GM11168 (cell line): ENCODE measurements around the gene ZIC1.

Experiments used
- in situ Hi-C: fragments of 300-500 bp; cut with MboI; formaldehyde crosslinking; loops from one replicate; pipeline ENCODE4 v1.12.0; 2022; ENCODE audit warnings: low sequenced_read_pairs; ENCODE audit not compliant: unreplicated experiment

ZIC1 gene

DNA sequence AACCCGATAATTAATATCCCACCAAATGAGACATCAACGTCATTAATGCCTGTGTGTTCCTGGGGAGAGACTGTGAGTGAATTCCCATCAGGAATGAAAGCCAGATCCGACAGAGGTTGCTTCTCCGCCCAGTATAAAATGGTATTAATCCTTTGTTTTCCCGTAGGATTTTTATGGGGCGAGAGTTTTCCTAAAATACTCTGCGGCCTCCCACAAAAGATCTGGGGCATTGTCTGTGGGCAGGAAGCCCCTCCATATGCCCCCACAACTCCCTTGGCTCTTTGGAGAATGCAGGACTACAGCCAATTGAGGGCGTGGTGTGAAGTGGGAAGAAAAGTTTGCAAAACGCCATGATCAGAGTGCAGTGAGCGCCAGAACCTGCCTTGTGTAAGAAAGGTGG is 29.5 kb upstream of the ZIC1 start:
- in situ Hi-C loops: no loop called here

DNA sequence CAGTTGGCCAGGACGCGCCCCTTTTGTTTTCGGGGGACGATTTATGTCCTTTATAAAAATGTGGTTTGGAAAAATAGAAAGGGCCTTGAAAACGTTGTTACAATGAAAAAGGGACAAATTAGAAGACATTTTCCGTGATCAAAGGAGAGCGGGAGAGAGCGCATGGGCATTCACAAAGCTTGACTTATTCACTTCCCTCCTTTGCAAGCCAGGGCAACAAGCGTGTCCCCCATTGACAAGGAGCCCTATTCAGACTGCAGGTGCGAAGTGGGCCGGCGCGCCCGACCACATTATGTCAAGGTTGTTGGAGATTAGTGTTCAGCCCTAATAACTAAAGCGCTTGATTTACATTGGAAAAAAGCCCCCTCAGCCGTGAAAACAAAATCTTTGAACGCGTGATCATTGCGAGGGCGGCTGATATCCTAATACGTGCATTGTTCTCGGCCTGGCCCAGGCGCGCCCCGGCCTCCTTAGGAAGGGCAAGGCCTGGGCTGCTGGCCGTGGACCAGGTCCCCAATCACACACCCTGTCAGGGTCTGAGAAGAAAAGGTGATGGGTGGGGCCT is 28.7 kb upstream of the ZIC1 start:
- in situ Hi-C loops: no loop called here

DNA sequence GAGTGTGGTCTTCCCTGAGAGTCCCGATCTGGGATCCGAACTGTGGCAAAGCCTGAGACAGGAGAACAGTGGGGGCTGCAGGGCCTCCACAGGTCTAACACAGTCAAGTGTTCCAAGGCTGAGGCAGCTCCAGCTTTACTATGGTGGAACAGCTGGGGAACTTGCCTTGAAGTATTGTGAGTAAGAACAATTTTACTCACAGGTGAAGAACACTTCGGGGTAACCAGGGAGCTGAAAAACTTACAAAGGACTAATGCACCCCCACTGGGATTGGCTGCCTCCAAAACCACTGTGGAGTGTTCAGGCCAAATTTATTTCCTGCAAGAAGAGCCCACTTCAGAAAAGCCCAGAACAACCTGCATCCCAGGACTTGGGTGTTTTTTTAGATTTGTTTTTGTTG is 28.2 kb upstream of the ZIC1 start:
- in situ Hi-C loops: no loop called here

DNA sequence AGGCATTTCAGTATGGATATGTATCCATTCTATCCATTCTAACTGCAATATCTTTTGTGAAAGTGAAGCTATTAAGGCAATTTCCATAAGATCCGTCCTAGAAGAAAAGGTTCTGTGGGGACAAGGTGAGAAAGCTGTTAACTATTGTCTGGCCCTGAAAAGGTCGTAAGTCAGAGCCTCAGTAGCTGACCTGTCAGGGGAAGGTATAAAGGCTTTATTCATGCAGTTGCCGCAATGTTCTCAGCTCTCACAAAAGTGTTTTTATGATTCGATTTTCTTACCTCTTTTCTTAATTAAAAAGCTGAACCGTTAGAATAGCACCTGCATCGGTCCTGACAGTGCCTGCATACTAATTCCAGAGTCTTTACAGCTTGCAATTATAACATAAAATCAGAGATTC is 27.6 kb upstream of the ZIC1 start:
- in situ Hi-C loops: no loop called here

DNA sequence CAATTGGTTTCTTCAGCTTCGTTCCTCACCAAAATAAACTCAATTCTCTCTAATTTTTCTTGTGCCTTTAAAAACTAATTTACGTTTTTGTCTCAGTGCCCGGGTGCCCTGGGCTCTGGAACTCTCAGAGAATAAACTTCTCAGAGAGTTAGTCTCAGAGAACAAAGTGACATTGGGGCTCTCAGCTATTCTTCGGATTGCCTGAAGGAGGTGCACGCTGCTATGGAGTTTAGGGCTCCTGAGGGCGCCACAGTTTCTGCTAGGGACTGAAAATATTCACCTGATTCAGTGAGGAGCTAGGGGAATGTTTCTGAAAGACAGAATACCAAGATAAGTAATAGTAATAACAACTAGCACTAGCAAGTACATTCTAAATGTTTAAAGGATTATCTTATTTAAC is 25.5 kb upstream of the ZIC1 start:
- in situ Hi-C loops: no loop called here

DNA sequence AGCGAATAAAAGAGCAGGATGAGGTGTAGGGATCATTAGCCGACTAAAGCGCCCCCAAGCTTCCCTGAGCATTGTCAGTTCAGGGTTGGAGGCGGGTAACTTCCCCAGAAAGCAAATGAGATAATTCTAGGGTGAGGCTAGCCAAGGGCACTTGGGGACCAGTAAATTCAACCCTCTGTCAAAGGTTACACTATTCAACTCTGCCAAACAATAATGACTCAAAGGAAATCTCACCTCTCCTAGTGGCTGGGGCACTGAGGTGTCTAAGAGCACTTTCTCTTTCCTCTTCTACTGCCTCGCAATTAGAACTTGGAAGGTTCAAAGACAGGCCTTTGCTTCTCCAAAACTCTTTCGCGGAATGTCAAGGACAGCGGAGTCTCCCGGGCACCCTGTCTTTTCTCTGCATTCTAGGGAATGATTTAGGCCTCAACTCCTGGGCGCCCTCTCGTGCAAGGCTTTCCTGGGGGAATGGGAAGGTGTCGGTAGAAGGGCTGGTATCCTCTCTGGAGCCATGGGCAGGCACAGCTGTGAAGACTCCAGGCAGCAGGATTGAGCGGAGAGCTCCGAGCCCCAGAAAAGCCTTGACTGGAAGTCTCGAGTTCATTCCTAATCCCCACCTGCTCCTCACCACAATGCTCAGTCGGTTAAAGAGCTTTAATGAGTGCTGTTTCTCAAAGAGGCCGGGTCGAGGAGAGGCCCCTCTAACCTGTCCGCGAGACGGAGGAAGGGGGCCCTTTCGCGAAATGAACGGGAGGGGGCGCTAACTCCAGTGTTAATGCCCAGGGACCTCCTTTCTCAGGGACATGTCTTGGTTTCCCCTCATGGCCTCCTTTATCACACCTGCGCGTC is 24.7 kb upstream of the ZIC1 start:
- in situ Hi-C loops: no loop called here

DNA sequence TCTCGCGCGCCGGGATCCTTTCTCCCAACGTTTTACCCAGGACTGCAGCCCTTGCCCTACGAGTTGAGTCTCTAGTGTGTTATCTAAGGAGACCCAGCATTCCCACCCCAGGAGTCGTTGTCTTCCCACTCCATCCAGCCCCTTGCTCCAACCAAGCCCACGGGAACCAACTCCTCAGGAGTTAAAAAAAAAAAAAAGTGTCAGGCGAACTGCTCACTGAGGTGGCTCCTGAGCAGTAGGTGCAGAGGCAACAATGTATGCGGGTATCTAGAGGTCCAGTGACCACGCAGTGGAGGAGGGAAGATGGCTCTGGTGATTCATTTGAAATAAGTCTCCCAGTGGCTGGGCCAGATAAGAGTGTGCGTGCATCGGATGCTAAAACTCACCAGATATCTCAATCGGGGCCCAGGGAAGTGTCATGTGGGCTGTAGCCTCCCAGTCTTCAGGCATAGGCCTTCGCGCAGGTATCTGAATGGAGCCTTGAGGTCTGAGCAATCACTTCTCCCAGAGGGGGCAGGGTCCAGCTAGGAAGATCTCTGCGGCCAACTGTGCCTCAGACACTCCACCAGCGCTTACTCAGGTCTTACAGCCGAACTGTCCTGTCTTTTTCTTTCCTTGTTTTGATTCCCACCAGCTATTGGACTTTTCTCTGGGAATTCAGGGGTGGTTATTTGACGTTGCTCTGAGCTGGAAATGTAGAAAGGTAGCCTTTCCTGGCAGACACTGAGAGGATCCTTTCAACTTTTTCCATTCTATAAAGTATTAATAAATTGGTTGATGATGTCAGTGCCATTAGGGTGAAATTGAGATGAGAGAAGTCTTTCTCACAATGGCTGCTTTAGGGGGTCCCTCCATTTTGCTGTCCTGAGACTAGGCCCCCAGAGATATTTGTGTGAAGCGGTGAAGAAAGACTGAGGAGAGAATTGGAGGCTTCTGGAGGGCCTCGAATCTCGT is 23.8 kb upstream of the ZIC1 start:
- in situ Hi-C loops: no loop called here

DNA sequence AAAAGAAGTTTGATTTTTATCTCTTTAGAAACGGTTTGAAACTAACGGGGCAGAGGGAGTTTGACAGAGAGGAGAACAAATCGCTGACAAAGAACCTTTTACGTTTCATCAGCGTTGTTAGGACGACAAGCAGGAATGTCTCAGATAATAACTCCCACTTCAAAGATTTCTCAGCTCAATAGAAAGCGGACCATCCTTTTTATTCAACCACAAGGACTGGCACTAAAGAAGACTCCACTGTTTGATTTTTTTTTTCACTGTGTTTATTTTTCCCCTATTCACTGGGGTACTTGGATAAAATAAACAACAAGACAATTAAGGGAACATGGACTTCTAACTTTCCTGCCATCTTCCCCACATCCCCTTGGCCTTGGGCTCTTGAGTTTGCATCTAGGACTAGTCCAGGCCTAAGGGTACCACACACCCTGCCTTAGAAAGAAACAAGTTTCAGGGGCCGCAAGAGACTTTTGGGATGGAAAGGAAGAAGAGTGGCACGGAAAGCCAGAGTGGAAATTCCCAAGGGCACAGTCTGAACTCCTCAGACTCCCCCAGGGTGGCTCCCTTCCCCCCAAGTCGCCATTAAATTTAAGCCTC is 21.8 kb upstream of the ZIC1 start:
- in situ Hi-C loops: no loop called here

DNA sequence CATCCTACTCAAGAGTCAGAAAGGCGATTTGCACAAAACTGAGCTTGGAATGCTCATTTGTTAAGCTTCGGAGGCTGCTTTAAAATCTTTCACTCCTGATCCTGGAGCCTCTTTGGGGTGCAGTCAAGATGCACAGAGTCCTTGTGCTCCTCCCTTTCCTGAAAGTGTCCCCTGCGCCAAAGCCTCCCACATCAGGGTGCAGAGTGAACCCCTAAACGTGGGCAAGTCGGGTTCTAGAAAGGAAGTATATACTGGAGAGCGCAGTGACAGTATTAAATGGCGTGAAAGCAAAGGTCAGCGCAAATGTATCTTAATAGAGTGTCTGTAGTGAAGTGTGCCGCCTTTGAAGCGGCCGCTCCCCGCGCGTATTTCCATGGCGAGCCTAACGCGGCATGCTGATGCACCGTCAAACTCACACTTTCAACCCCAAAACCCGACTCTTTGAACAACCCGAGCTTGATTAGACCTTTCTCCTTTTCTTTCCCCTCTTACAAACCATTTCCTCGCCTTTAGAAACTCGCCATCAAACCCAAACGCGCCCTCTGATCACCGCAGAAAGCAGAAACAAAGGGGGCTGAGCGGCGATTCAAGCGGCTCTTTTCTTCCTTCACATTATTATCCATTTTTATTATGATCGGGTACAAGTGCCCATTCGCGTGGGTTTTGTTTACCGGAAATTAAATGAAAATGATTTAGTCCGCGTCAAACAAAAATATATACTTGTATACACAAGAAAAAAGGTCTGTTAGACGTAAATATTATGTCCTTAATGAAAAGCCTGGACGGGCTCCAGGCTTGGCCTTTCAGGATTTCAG is 21.1 kb upstream of the ZIC1 start:
- in situ Hi-C loops: no loop called here

DNA sequence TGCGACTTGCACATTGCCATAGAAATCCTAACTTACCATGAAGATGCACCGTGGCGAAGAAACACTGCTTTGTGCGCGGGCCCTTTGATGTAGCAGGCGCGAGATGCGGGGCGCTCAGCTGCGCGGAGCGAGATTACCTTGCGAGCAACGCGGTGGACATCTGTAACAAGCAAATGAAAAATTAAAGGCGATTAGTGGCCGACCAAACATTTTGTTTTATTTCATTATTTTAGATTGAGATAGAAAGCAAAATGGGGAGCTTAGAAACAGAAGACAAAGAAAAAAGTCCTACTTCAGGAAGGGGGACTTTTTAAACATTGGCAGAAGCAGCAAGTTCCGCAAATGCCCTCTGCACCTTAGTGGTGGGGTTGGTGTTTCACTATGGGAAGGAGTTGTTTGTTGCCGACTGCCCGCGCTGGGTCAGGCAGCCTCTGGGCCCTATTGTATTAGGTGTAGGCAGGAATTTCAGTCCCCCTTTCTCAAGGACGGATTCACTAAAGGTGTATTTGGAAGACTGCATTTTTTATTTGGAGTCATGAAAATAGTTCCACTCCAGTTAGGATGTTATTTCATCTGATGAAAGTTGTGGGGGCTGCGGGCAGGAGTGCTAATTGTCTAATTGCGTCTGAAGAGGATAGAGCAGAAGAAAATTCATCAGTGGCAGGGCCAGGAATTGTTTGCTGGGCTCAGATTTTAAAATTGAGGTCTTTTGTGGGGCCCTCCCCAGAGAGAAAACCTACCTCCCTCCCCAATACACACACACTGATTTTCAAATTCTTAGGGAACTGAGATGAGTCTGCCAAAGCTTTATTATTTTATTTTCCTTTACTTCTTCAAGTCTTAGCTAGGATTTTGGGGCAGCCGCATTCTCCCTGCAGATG is 20.2 kb upstream of the ZIC1 start:
- in situ Hi-C loops: no loop called here

DNA sequence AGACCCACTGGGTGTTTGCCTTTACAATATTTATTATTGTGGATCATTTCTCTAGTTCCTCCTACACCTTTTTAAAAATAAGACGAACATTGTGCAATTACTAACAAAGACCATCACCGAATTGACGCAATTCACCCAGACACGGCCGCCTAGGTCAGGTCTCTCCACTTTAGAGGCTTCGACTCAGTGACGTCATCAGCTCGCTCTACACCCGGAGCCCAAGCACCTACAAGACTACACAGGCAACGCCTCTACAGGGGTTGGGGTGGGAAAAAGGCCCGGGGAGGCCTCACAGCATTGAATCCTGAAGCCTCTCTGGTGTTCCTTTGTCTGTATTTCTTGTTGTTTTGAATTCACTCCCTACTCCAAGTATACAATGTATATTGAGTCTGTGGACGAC is 19.4 kb upstream of the ZIC1 start:
- in situ Hi-C loops: no loop called here

DNA sequence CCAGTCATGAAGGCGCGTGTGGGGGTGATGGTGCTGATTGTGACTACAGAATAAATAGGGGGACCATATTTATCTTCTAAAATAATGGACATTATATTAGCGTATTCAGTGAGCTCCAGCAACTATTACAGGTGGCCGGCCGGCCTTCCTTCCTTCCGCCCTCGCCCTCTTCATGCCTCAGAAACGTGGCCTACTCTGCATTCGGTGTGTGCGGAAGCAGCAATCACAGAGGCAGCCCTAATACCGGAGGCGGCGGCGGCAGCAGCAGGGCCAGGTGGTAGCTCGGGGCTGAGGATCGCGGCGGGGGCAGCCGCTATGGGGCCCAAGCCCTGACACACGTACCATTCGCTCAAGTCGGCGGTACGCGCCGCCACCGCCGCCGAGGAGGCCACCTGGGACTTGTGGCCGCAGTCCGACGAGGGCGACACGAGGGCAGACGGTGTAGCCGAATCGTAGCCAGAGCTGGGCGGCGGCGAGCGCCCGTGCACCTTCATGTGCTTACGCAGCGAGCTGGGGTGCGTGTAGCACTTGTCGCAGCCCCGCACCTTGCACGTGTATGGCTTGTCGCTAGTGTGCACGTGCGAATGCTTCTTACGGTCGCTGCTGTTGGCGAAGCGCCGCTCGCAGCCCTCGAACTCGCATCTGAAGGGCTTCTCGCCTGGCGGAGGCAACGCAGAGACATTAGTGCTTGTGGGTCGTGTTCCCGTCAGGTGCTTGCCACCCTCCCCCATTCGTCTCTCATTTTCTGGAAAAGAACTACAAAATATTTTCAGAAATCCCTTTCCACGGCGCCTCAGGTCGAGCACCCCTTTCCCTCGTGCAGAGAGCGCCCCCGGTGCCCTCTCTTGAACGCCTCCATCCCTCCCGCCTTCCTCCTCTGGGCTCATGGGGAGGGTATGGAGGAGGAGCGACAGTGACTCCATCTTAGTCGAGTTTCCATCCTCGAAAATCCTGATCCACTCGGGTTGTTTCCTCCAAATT is 18.3 kb upstream of the ZIC1 start:
- in situ Hi-C loops: no loop called here

DNA sequence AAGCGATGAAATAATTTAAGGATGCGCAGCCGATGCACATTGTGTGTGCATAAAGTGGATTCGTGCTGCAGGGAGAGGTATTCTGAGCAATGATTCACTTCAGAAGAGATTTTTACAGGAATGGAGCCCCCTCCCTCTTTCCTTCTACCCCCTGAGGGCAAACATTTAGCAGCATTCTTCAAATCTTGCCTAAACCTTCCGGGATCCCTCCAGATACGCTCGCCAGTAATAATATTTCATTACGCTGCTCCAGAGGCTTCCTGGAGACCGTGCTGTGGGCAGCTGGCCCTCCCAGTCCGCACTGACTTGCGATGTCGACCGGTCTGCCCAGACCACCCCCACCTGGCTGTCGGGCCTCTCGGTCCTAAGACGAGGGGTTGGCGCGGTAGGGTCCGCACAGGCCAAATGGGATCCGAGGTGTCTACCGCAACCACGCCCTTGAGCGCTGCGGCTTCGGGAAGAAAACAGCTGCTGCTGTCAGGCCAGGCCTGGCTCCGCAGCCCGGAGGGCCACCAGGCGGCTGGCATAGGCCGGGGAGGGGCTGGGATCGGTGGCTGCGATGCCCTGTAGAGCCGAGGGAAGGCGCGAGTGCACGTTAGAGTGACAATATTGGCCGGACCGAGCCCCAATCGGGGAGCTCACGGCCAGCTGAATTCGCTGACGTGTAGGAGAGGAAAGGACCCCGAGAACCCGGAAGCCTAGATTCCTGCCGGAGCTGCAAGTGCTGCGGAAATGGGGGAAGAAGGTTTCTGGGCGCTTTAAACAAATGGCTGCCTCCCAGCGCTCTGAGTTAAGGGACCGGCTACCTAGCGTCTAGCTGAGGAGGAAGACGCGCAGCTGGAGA is 17.2 kb upstream of the ZIC1 start:
- in situ Hi-C loops: no loop called here

DNA sequence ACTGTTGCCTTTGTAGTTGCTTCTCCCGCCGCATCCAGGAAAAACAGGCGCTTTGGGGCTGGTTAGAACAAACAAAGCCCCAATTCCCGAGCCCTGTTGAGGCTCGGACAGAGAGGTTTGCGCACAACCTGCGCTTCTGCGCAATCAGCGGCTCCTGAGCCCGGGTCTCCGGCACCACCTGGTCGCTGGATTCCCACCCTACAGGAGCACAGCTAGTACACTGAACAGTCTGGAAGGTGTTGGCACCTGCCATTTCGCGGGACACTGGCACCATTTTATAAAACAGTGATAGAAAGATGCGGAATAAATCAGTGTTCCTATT is 16.6 kb upstream of the ZIC1 start:
- in situ Hi-C loops: no loop called here

DNA sequence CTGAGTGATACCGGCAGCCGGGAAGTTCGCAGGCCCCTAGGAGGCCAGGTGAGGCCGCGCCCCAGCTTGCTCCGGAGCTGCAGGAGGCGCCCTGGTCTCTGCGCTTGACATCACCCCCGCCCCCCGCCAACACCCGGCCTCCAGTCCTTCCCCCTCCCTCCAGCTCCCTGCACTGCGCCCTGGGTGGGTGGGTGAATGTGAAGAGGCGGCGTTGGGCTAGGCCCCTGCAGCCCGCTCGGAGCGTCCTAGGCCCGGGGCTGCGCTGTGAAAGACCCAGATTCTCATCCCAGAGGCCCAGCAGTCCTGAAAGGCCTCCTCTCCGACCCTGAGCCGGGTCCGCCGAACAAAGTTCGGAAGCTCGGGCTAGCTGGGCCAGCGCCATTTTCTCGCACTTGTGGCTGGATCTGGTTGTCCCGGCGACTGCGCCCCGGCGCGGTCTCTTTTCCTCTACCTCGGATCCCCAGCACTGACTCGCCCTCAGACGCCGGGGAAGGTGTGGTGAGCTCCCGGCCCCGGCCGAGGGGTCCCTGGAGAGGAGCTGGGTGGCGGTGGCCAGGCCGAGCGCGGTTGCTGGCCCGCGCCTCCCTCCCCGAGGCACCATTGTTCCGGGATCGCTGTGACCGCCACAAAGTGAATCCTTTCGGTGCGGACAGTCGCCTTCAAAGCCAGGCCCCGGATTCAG is 15.8 kb upstream of the ZIC1 start:
- in situ Hi-C loops: no loop called here
